Coronary artery (tissue), 2 donors: Measurements from ENCODE around the gene PHC2.

ENCODE experiments used
- DNase-seq: peaks from one replicate; pipeline ENCODE4 v3.0.0-alpha.2; 2017; ENCODE audit warnings: low spot score
- H3K27ac ChIP-seq, 2 donors: fragments of 200-600 bp; sonication (generic); one replicate each; pipeline ENCODE4 v1.5.1; 2016 to 2019
- H3K4me3 ChIP-seq: fragments of 200-600 bp; sonication (generic); 2 replicates; pipeline ENCODE4 v1.5.1; 2016; ENCODE audit warnings: mild to moderate bottlenecking, moderate library complexity
- TF ChIP-seq, protein P1 (sequence below): fragments of 200-600 bp; sonication (generic); IDR thresholded peaks from one replicate; pipeline ENCODE4 v1.5.1; 2019; ENCODE audit warnings: antibody characterized with exemption

PHC2 gene

DNA sequence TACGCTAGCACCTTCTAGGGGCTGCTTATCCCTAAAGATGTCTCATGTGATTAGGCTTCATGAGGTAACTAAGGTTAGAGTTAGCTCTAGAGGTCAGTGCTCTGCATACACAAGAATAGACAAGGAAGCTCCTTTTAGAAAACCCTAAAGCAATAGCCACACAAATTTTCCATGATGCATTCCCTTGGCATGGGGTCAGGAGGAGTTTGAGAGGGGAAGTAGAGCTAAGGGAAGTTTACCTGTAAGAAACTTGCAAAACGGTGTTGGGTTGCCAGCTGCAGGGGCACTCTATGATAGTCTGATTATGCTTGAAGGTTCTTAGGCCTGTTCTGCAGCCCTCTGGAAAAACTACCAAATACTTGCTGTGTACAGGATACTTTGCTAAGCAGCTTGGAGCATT is 71.0 kb downstream of the PHC2 start:
- DNase-seq: no peak
- H3K4me3 ChIP-seq: no peak overlapping the region
- H3K27ac ChIP-seq: no peak overlapping the region
- TF ChIP-seq, protein P1, sequence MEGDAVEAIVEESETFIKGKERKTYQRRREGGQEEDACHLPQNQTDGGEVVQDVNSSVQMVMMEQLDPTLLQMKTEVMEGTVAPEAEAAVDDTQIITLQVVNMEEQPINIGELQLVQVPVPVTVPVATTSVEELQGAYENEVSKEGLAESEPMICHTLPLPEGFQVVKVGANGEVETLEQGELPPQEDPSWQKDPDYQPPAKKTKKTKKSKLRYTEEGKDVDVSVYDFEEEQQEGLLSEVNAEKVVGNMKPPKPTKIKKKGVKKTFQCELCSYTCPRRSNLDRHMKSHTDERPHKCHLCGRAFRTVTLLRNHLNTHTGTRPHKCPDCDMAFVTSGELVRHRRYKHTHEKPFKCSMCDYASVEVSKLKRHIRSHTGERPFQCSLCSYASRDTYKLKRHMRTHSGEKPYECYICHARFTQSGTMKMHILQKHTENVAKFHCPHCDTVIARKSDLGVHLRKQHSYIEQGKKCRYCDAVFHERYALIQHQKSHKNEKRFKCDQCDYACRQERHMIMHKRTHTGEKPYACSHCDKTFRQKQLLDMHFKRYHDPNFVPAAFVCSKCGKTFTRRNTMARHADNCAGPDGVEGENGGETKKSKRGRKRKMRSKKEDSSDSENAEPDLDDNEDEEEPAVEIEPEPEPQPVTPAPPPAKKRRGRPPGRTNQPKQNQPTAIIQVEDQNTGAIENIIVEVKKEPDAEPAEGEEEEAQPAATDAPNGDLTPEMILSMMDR: no peak

DNA sequence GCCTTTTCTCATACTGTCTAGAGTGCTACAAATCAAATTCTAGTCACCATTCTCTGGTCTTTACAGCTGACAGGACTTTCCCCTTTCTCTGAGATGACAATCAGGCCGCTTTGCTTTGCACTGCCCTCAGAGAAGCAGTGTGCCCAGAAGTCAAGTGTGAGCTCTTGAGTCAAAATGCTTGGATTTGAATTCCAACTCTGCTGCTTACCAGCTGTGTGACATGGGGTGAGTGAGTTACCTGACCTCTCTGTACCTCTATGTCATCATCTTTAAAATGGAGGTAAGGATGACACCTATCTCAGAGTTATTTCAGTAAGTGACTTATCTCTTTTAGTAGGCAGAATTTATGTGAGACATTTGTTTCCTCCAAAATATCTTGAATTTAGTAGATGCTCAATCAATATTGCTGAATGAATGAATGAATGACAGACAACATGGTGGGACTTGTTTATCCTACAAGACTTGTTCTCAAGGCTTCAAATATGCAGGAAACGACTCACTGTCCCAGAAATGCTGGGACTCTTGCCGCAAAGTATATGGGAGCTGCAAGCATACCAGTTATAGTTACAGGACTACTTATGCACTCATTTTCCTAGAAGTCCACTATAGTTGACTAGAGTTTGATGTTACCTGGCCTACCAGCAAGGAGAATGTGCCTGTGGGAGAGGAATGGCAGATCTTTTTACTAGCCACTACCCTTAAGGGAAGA is 71.9 kb downstream of the PHC2 start:
- no peak for DNase-seq
- no peak overlapping the region for H3K4me3 ChIP-seq
- no peak overlapping the region for H3K27ac ChIP-seq
- TF ChIP-seq, protein P1: no peak

DNA sequence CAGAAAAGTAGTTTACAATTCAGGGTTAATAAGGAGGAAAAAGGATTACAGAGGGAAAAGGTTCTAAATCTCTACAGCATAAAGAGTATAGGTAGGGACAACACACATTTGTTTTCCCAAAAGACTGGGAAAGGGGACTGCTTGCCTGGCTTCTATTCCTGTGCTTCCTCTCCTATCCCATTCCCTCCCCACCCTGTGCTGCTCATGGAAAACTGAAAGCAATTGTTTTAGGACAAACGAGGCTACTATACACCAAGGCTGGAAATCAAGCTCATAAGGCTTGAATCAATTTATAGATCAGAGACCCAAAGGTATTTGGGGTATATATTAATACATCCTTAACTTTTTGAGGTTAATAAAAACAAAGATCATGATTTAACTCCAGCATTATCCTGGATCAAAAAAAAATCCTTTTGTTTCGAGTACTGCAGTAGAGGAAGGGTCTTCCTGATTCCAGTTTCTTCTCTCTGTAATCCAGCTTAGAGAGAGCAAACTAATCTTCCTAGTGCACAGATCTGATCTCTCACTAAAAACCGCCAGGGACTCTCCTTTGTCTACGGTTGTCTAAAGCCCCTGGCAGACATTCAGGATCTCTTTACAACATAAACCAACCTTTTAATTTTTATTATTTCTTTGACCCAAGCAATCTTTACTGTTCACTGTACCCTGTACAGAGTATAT is 72.6 kb downstream of the PHC2 start:
- no peak overlapping the region for H3K4me3 ChIP-seq
- TF ChIP-seq, protein P1: no peak
- H3K27ac ChIP-seq: no peak overlapping the region
- DNase-seq: no peak

DNA sequence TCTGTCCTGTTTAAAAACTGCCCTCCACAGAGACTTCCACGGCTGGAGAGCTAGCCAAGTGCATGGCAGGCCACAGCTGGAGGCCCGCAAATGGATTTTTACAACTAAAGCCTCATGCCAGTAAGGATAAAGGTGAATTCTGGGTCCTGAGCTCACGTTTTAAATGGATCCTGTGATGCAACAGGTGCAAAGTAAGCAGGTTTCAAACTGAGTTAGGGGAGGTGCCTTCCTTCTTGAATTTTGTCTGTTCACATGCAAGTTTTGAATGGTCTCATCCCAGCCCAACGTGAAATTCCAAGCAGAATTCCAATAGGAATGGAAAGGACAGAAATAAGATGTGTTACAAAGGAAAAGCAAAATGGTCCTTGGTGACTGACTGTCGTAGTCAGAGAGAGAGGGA is 73.8 kb downstream of the PHC2 start:
- Histone ChIP-seq H3K4me3 (no peak overlapping the region), H3K27ac (no peak overlapping the region)
- no peak for DNase-seq
- TF ChIP-seq, protein P1: no peak

DNA sequence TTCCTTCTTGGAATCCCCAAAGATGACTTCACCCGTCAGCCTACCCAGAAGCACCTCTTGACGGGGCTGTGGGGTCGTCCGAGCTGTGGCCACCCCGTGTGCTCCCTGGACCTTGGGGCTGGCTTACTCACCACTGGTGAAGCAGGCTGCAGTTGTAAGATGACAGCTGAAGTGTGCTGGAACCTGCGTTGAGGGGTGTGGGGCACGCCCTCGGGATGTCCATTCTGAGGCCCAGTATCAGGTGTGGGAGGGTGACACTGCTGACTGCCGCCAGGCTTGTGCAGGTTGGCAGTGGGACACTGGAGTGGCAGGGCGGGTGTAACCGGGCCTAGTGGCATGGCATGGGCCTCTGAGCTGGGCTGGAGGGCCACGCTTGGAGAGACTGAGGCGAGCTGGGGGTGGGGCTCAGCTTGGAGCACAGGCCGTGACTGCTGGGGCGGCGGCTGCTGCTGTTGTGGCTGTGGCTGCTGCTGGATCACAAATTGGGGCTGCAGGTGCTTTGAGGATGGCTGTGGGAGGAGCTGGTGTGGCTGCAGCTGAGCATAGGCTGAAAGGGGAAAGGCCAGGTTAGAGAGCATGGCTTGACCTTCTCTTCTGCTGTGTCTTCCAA is 76.1 kb downstream of the PHC2 start:
- TF ChIP-seq, protein P1: no peak
- H3K4me3 ChIP-seq: no peak overlapping the region
- DNase-seq: no peak
- H3K27ac ChIP-seq: no peak overlapping the region

DNA sequence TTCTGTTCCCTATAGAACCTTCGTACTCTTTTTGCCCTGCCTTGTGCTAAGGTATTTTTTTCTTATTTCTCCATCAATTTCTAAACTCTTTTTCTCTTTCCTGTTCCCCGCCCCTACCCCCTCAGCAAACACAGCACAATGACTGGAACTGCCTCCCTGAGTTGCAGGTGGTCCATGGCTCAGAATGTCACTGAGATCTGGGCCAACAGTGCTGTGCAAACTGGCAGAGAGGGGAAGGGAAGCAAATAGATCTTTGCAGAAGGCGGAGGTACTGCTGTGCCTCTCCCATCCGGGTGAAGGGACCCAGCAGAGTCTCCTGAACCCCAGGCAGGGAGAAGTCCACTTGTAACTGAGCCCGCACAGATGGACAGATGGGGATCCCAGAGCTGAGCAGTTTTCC is 77.4 kb downstream of the PHC2 start:
- DNase-seq: peak; percentile 60
- no peak overlapping the region for H3K27ac ChIP-seq

More for the DNA sequence above, 77.4 kb downstream of the PHC2 start:
- TF ChIP-seq, protein P1: no peak
- H3K4me3 ChIP-seq: no peak overlapping the region
